Astrocyte of the cerebellum (primary cell): Measurements from ENCODE around the gene GABRA5.

Source experiments
- DNase-seq: peaks from one replicate; pipeline ENCODE4 v3.0.0-alpha.2; 2011; ENCODE audit warnings: low read depth
- H3K4me3 ChIP-seq: 2 replicates; pipeline ENCODE4 v1.5.1; 2011; ENCODE audit warnings: mild to moderate bottlenecking, low read depth, low read length, moderate library complexity
- in situ Hi-C: cut with HindIII; loops from 2 replicates; pipeline ENCODE4 v1.10.0; 2017; ENCODE audit warnings: low sequenced_read_pairs
- TF ChIP-seq, protein P1 (sequence below): IDR thresholded peaks from 2 replicates; pipeline ENCODE4 v1.5.1; 2012; ENCODE audit warnings: low read length, low read depth, moderate library complexity, mild to moderate bottlenecking; ENCODE audit errors: missing control alignments

Gene GABRA5

DNA sequence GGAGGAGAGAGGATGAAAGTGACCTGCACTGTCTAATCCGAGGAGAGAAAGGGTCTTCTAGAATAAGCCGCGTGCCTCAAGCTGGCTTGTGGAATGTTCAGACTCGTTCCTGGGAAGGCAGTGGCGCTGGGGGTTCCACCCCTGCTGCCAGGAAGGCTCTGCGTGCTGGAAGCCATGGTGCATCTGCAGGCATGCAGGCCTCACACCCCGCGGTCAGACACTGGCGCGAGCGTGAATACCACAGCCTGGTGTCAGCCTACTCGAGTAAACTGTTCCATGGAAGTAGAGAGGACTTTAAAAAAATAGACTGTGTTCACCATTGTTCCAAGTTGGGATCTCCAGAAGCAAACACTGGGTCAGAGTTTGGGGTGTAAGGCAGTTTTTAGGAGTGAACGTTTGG, 78.2 kb downstream of the GABRA5 start:
- in situ Hi-C loops: no loop called here
- TF ChIP-seq, protein P1, sequence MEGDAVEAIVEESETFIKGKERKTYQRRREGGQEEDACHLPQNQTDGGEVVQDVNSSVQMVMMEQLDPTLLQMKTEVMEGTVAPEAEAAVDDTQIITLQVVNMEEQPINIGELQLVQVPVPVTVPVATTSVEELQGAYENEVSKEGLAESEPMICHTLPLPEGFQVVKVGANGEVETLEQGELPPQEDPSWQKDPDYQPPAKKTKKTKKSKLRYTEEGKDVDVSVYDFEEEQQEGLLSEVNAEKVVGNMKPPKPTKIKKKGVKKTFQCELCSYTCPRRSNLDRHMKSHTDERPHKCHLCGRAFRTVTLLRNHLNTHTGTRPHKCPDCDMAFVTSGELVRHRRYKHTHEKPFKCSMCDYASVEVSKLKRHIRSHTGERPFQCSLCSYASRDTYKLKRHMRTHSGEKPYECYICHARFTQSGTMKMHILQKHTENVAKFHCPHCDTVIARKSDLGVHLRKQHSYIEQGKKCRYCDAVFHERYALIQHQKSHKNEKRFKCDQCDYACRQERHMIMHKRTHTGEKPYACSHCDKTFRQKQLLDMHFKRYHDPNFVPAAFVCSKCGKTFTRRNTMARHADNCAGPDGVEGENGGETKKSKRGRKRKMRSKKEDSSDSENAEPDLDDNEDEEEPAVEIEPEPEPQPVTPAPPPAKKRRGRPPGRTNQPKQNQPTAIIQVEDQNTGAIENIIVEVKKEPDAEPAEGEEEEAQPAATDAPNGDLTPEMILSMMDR: no peak
- no peak for DNase-seq
- no peak overlapping the region for H3K4me3 ChIP-seq

DNA sequence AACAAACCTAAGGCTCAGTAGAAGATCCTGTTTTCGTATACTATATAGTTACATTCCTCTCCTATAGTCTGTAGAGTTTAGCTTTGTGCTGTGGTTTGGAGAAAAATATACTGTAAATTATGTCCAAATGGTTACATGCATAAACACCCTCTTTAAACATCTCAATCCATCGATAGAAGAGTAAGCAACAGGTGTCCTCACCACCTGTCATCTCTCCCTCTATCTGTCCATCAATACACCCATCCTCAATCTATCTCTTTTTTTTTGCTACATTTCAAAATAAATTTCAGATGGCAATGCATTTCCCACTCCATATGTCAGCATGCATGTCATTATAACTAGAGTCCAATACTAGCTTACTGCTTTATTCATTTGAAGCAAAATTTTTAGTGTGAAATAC, 83.1 kb downstream of the GABRA5 start:
- in situ Hi-C loops: no loop called here
- no peak for DNase-seq
- no peak overlapping the region for H3K4me3 ChIP-seq
- TF ChIP-seq, protein P1: no peak

DNA sequence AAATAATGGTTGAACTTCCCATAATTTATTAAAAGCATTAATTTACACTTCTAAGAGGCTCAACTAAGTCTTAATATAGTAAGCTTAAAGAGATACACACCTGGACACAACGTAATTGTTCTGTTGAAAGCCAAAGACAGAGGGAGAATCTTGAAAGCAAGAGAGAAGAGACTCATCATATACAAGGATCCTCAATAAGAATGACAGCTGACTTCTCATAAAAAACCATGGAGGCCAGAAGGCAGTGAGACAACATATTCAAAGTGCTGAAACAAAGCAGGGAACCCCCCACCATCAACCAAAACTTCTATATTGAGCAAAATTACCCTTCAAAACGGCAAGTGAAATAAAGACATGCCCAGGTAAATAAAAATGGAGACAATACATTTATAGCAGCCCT, 87.5 kb downstream of the GABRA5 start:
- no peak for DNase-seq
- TF ChIP-seq, protein P1: no peak
- no peak overlapping the region for H3K4me3 ChIP-seq
- in situ Hi-C loops: no loop called here

DNA sequence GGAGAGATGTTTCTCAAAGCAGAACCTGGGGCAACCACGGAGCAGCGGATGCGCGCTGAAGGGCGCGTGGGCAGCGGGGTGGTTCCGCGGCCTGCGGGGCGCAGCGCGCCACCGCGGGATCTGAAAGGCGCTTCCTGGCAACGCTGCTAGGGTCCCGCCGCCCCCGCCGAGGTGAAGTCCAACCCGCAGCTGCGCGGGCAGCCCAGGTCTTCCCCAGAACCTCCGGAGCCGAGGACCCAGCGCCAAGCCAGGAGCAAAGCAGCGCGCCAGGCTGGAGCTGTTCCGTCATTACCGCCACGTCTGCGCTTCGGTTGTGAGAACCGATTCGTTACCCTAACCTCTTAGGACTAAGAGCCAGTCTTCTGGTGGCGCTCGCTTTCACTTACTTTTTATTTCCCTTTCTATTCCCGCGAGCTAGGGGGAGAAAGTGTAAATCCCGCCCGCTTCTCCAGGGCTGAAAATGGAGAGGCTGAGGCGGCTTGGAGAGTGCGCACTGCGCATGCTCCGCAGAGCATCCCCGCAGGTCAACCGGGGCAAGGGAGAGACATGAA, 100.9 kb downstream of the GABRA5 start:
- peak; percentile 12 for DNase-seq
- H3K4me3 ChIP-seq: peak overlapping the region; percentile 36

DNA sequence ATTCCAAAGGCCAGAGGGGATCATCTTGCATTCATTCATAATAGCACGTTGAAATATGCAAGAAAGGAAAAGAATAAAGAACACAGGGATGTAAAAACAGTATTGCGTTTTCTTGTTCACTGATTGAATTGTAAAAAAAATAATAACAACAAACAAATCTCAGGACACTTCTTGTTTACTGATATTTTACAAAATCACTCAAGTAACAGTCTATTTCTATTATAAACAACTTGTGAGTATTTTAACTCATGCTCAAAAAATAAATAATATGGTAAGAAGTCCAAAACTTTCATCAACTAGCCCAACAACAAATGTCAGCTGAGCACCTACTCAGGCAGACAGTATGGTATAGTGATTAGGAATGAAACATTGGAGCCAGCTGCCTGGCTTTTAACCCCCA, 101.9 kb downstream of the GABRA5 start:
- H3K4me3 ChIP-seq: no peak overlapping the region
- no peak for DNase-seq
- in situ Hi-C loops: no loop called here
- TF ChIP-seq, protein P1: no peak

More for the DNA sequence above, 100.9 kb downstream of the GABRA5 start:
- in situ Hi-C loops: no loop called here
- TF ChIP-seq, protein P1: no peak

DNA sequence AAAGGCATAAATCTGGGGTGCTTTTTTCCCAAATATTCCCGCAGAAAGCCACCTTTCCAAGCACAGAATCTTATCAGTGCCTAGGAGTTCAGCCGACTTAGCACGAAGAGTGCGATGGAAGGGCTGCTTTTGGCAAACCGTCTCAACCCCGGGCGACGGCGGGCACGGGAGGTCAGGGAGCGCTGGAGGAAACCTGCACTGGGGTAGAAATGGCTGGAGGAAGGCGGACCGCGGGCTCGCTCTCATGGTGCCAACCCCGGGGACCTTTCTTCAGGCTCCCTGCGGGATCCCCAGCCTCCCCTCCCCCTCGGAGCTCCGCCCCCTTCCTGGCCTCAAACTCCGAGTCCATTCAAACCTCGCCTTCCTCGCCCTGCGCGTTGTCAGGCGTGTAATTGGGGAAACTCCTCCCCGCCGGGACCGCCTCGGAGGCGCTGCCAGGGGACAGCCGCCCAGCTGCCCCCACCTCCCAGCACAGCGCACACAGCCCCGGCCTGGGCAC, 103.9 kb downstream of the GABRA5 start, which contains the start of gene GABRG3:
TSS of gene GABRG3 (plus strand) at position 470 of the 499 bp plus-strand sequence.
- no peak for DNase-seq
- TF ChIP-seq, protein P1: no peak
- in situ Hi-C loops: no loop called here
- H3K4me3 ChIP-seq: peak within 1 kb of the TSS; percentile 33
